Kidney epithelial cell (primary cell): ENCODE data around the gene TAAR2. TPM values are rescaled to one million over a fixed set of nuclear protein-coding genes. Genes with fewer than 3 reads are reported as not detected.

Source experiments
- DNase-seq: peaks from one replicate; pipeline ENCODE4 v3.0.0-alpha.2; 2010; ENCODE audit warnings: low read depth
- H3K27me3 ChIP-seq: 2 replicates; pipeline ENCODE4 v1.6.0; 2011; ENCODE audit warnings: low read length; ENCODE audit not compliant: control insufficient read depth, insufficient read depth
- H3K36me3 ChIP-seq: 2 replicates; pipeline ENCODE4 v1.5.1; 2011; ENCODE audit warnings: low read length; ENCODE audit not compliant: control insufficient read depth, insufficient read depth
- H3K4me3 ChIP-seq: 2 replicates; pipeline ENCODE4 v1.5.1; 2011; ENCODE audit warnings: low read depth, mild to moderate bottlenecking, control low read depth, low read length
- total RNA-seq: library from RNA; depleted of rRNA; stranded (reverse); fragments of >200 nt; gene quantifications from 2 replicates; pipeline ENCODE4 v1.2.3, GENCODE V29; 2015
- TF ChIP-seq, protein P1 (sequence below): IDR thresholded peaks from 2 replicates; pipeline ENCODE4 v1.5.1; 2011; ENCODE audit warnings: mild to moderate bottlenecking, moderate library complexity, low read length, control low read depth, inconsistent platforms; ENCODE audit not compliant: insufficient read depth, poor library complexity, severe bottlenecking

TAAR2 gene, protein sequence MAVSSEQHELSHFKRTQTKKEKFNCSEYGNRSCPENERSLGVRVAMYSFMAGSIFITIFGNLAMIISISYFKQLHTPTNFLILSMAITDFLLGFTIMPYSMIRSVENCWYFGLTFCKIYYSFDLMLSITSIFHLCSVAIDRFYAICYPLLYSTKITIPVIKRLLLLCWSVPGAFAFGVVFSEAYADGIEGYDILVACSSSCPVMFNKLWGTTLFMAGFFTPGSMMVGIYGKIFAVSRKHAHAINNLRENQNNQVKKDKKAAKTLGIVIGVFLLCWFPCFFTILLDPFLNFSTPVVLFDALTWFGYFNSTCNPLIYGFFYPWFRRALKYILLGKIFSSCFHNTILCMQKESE
- total RNA-seq = not detected in 2 replicates

- DNase-seq = no peak
- H3K27me3 ChIP-seq = no peaks in the 10 kb centered on the region
- H3K4me3 ChIP-seq = no peak within 1 kb of the TSS
- TF ChIP-seq, protein P1, sequence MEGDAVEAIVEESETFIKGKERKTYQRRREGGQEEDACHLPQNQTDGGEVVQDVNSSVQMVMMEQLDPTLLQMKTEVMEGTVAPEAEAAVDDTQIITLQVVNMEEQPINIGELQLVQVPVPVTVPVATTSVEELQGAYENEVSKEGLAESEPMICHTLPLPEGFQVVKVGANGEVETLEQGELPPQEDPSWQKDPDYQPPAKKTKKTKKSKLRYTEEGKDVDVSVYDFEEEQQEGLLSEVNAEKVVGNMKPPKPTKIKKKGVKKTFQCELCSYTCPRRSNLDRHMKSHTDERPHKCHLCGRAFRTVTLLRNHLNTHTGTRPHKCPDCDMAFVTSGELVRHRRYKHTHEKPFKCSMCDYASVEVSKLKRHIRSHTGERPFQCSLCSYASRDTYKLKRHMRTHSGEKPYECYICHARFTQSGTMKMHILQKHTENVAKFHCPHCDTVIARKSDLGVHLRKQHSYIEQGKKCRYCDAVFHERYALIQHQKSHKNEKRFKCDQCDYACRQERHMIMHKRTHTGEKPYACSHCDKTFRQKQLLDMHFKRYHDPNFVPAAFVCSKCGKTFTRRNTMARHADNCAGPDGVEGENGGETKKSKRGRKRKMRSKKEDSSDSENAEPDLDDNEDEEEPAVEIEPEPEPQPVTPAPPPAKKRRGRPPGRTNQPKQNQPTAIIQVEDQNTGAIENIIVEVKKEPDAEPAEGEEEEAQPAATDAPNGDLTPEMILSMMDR = no peak
- H3K36me3 ChIP-seq = no peaks in the 10 kb centered on the region
Observed at GRCh38 chr6:132624175-132624574, at the start of gene TAAR2. TAAR2 (minus strand) TSS chr6:132624275; CDS start chr6:132624275, 0 bp downstream.

DNA sequence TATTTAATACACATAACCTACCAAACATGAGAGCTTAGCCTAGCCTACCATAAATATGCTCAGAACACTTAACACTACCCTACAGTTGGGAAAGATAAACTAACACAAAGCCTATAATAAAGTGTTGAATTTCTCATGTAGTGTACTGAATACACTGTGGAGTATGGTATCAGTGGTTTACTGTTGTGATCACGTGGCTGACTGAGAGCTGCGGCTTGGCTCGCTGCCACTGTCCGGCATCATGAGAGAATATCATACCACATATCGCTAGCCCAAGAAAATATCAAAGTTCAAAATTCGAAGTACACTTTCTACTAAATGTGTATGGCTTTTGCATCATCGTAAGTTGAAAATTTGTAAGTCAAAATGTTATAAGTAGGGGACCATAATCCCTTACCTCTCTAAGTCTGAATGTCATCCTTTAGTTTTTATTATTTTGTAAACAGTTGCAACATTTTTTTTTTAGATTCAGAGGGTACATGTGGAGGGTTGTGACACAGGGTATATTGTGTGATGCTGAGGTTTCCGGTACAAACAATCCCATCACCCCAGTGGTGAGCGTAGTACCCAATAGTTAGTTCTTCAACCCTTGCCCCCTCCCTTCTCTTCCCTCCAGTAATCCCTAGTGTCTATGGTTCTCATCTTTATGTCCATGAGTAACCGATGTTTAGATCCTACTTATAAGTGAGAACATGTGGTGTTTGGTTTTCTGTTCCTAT lies 49.5 kb upstream of the TAAR2 start:
- no peaks in the 10 kb centered on the region for H3K27me3 ChIP-seq
- TF ChIP-seq, protein P1 = no peak
- H3K36me3 ChIP-seq = no peaks in the 10 kb centered on the region
- no peak overlapping the region for H3K4me3 ChIP-seq
- no peak for DNase-seq

- Histone ChIP-seq H3K36me3 (no peaks in the 10 kb centered on the region), H3K4me3 (no peak overlapping the region), H3K27me3 (no peaks in the 10 kb centered on the region)
- TF ChIP-seq, protein P1 = no peak
- DNase-seq = no peak
Observed at GRCh38 chr6:132671295-132671694, 47.2 kb upstream of the TAAR2 start.

- no peak overlapping the region for H3K4me3 ChIP-seq
- no peaks in the 10 kb centered on the region for H3K27me3 ChIP-seq
- H3K36me3 ChIP-seq = no peaks in the 10 kb centered on the region
- DNase-seq = peak; percentile 9
- TF ChIP-seq, protein P1 = peak; percentile 41
Observed at GRCh38 chr6:132669690-132670291, 45.7 kb upstream of the TAAR2 start.

DNA sequence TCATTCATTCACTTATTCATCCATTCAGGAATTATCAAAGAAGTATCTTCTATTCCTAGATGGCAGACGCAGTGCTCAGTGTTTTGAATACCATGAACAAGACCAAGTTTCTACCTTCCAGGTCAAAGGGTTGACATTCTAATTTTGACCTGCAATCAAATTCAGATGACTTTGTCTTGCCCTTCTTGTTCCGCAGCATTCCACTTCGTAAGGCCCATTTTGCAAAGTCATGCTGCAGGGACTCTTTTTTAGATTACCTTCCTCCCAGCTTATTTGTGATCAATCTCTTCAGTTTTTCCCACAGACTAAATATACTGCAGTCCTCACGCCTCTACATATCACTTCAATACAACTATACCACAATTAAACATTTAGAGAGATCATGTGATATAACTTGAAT lies 42.0 kb upstream of the TAAR2 start:
- no peak overlapping the region for H3K4me3 ChIP-seq
- H3K27me3 ChIP-seq = no peaks in the 10 kb centered on the region
- H3K36me3 ChIP-seq = no peaks in the 10 kb centered on the region
- TF ChIP-seq, protein P1 = no peak
- DNase-seq = no peak
